ENCODE measurements around the gene EML3. TPM values are rescaled to one million over a fixed set of nuclear protein-coding genes. Genes with fewer than 3 reads are reported as not detected.

Gene EML3
- total and polyA plus RNA-seq, 5 donors from 2014 or later: 16.1 to 165 (median 16.8) TPM

GRCh38 chr11:62555464-62556107 lies 57.0 kb downstream of the EML3 start:
- H3K9me3 Mint-ChIP-seq: peaks cover 0 to 3% (median 0%) of the 10 kb centered on the region in 7 donors
- peaks cover 14% of the 10 kb centered on the region for H3K36me3 Mint-ChIP-seq
- ATAC-seq (ENCODE audit: low read depth in 2 of 2) (peak; percentile 19 to 25), DNase-seq (peak; percentile 77 to 87 (median 86))
- H3K4me1 ChIP-seq (ENCODE audit: control insufficient read depth, insufficient read depth, low read length, poor library complexity, severe bottlenecking): peaks cover 100% of the 10 kb centered on the region
- H3K27ac Mint-ChIP-seq: peak overlapping the region; percentile 99 to 100 (median 99)
- H3K4me3 ChIP-seq (ENCODE audit: low read depth, low read length): peak overlapping the region; percentile 73
- H3K4me1 Mint-ChIP-seq: peaks cover 13 to 95% (median 68%) of the 10 kb centered on the region in 4 donors
- H3K27ac ChIP-seq (ENCODE audit: insufficient read depth, low read length, poor library complexity, severe bottlenecking): peak overlapping the region; percentile 99
- peak overlapping the region; percentile 85 to 94 (median 89) for H3K4me3 Mint-ChIP-seq
- H3K9me3 ChIP-seq (ENCODE audit: control insufficient read depth in 2 of 2, low read length in 2 of 2): no peaks in the 10 kb centered on the region
- H3K27me3 Mint-ChIP-seq: peaks cover 6% of the 10 kb centered on the region
- H3K27me3 ChIP-seq (ENCODE audit: control insufficient read depth, insufficient read depth, low read length): no peaks in the 10 kb centered on the region
- H3K36me3 ChIP-seq (ENCODE audit: control insufficient read depth, insufficient read depth, low read length): peaks cover 13% of the 10 kb centered on the region

DNA sequence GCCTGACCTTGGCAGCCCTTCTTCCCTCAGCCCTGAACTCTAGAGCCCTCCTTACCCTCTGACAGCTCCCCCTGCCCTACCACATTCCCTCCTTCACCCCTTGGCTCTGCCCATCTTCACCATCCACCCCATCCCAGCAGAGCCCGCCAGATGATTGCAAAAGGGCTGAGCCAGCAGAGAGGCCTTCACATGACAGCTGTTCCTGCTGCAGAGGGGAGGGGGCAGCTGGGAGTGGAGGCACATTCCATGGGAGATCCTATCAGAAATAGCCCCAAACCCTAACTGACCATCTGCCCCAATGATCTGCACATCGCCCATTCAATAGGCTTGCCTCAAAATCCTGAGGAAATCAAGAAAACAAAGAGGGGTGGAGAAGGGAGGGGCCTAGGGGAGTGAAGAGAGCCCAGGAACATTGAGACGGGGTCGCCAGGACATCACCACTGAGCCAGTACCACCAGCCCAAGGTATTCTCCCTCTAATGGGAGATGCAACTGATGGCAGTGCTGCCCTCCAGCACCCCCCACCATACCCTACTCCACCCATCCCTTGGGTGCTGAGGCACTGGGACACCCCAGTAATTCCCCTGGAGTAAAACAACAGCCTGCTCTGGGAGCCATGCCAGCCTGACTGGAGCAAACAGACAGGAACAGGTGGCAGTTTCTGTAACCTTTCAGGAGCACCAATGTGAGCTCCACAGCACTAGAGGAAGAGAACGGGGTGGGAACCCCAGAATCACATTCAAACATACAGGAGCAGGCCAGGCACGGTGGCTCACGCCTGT lies 58.0 kb downstream of the EML3 start:
- peaks cover 99% of the 10 kb centered on the region for H3K4me1 ChIP-seq (ENCODE audit: control insufficient read depth, insufficient read depth, low read length, poor library complexity, severe bottlenecking)
- H3K4me1 Mint-ChIP-seq: peaks cover 11 to 95% (median 71%) of the 10 kb centered on the region in 4 donors
- H3K27ac ChIP-seq (ENCODE audit: insufficient read depth, low read length, poor library complexity, severe bottlenecking): peak overlapping the region; percentile 99
- peaks cover 8% of the 10 kb centered on the region for H3K36me3 ChIP-seq (ENCODE audit: control insufficient read depth, insufficient read depth, low read length)
- H3K9me3 Mint-ChIP-seq: peaks cover 0 to 3% (median 0%) of the 10 kb centered on the region in 7 donors
- H3K36me3 Mint-ChIP-seq: peaks cover 6% of the 10 kb centered on the region
- ATAC-seq (ENCODE audit: low read depth in 2 of 2): no peak
- peak overlapping the region; percentile 73 for H3K4me3 ChIP-seq (ENCODE audit: low read depth, low read length)
- H3K4me3 Mint-ChIP-seq: peak overlapping the region; percentile 85 to 94 (median 89)
- peak overlapping the region; percentile 99 to 100 (median 99) for H3K27ac Mint-ChIP-seq
- no peak for DNase-seq
- no peaks in the 10 kb centered on the region for H3K9me3 ChIP-seq (ENCODE audit: control insufficient read depth in 2 of 2, low read length in 2 of 2)
- H3K27me3 ChIP-seq (ENCODE audit: control insufficient read depth, insufficient read depth, low read length): no peaks in the 10 kb centered on the region
- peaks cover 6% of the 10 kb centered on the region for H3K27me3 Mint-ChIP-seq

DNA sequence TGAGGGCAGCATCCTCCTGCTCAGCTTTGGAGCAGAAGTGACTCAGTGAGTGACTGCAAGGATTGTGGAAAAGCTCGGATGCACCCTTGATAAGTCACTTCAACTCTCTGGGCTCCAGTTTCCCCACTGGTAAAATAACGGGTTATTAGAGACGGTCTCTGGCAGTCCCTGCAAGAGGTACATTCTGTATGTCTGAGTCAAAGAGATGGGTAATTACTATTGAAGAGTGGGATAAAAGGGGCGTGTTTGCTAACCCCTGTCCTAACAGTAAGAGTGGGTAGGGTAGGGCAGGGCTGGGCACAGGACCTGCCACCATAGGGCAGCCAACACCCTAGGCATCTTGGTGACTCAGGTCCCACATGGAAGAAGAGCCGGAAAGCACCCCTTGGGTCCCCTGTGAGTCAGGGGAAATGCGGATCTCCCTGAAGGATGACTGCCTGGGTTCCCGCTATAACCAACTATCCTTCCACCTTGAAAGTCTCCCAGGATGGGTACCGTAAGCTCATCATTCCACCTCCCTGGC lies 58.7 kb downstream of the EML3 start:
- no peaks in the 10 kb centered on the region for H3K36me3 Mint-ChIP-seq
- H3K27me3 Mint-ChIP-seq: peaks cover 6% of the 10 kb centered on the region
- Histone ChIP-seq H3K9me3 (ENCODE audit: control insufficient read depth in 2 of 2, low read length in 2 of 2) (no peaks in the 10 kb centered on the region), H3K27me3 (ENCODE audit: control insufficient read depth, insufficient read depth, low read length) (no peaks in the 10 kb centered on the region), H3K27ac (ENCODE audit: insufficient read depth, low read length, poor library complexity, severe bottlenecking) (peak overlapping the region; percentile 99), H3K4me1 (ENCODE audit: control insufficient read depth, insufficient read depth, low read length, poor library complexity, severe bottlenecking) (peaks cover 93% of the 10 kb centered on the region), H3K36me3 (ENCODE audit: control insufficient read depth, insufficient read depth, low read length) (peaks cover under 1% of the 10 kb centered on the region), H3K4me3 (ENCODE audit: low read depth, low read length) (peak overlapping the region; percentile 24)
- peaks cover 0 to 3% (median 0%) of the 10 kb centered on the region in 7 donors for H3K9me3 Mint-ChIP-seq
- peaks cover 11 to 93% (median 69%) of the 10 kb centered on the region in 4 donors for H3K4me1 Mint-ChIP-seq
- H3K27ac Mint-ChIP-seq: peak overlapping the region; percentile 99 to 100 (median 99)
- peak overlapping the region; percentile 18 to 90 (median 72) for H3K4me3 Mint-ChIP-seq
- no peak for ATAC-seq (ENCODE audit: low read depth in 2 of 2)
- DNase-seq: no peak

GRCh38 chr11:62553080-62553838 lies 59.3 kb downstream of the EML3 start:
- Histone ChIP-seq H3K27ac (ENCODE audit: insufficient read depth, low read length, poor library complexity, severe bottlenecking) (peak overlapping the region; percentile 99), H3K36me3 (ENCODE audit: control insufficient read depth, insufficient read depth, low read length) (no peaks in the 10 kb centered on the region), H3K4me3 (ENCODE audit: low read depth, low read length) (peak overlapping the region; percentile 70), H3K9me3 (ENCODE audit: control insufficient read depth in 2 of 2, low read length in 2 of 2) (no peaks in the 10 kb centered on the region), H3K27me3 (ENCODE audit: control insufficient read depth, insufficient read depth, low read length) (no peaks in the 10 kb centered on the region), H3K4me1 (ENCODE audit: control insufficient read depth, insufficient read depth, low read length, poor library complexity, severe bottlenecking) (peaks cover 87% of the 10 kb centered on the region)
- DNase-seq (peak; percentile 59 to 85 (median 70)), ATAC-seq (ENCODE audit: low read depth in 2 of 2) (peak; percentile 10 to 12)
- Mint-ChIP-seq H3K4me1 (peaks cover 11 to 95% (median 69%) of the 10 kb centered on the region in 4 donors), H3K9me3 (peaks cover 0 to 3% (median 0%) of the 10 kb centered on the region in 7 donors), H3K27ac (peak overlapping the region; percentile 99 to 100 (median 99)), H3K27me3 (peaks cover 6% of the 10 kb centered on the region), H3K36me3 (no peaks in the 10 kb centered on the region), H3K4me3 (peak overlapping the region; percentile 75 to 89 (median 87))

- H3K4me1 ChIP-seq (ENCODE audit: control insufficient read depth, insufficient read depth, low read length, poor library complexity, severe bottlenecking): peaks cover 83% of the 10 kb centered on the region
- DNase-seq (no peak), ATAC-seq (ENCODE audit: low read depth in 2 of 2) (no peak)
- no peaks in the 10 kb centered on the region for H3K9me3 ChIP-seq (ENCODE audit: control insufficient read depth in 2 of 2, low read length in 2 of 2)
- peaks cover 11 to 96% (median 73%) of the 10 kb centered on the region in 4 donors for H3K4me1 Mint-ChIP-seq
- peak overlapping the region; percentile 70 for H3K4me3 ChIP-seq (ENCODE audit: low read depth, low read length)
- H3K9me3 Mint-ChIP-seq: peaks cover 0 to 3% (median 0%) of the 10 kb centered on the region in 7 donors
- H3K36me3 ChIP-seq (ENCODE audit: control insufficient read depth, insufficient read depth, low read length): no peaks in the 10 kb centered on the region
- peaks cover 6% of the 10 kb centered on the region for H3K27me3 Mint-ChIP-seq
- peak overlapping the region; percentile 99 for H3K27ac ChIP-seq (ENCODE audit: insufficient read depth, low read length, poor library complexity, severe bottlenecking)
- H3K27me3 ChIP-seq (ENCODE audit: control insufficient read depth, insufficient read depth, low read length): no peaks in the 10 kb centered on the region
- no peaks in the 10 kb centered on the region for H3K36me3 Mint-ChIP-seq
- peak overlapping the region; percentile 99 to 100 (median 99) for H3K27ac Mint-ChIP-seq
- peak overlapping the region; percentile 75 to 89 (median 87) for H3K4me3 Mint-ChIP-seq
These were observed 60.0 kb downstream of the EML3 start for GRCh38 chr11:62552485-62553079.

Other genes with a start within 250 kb of the EML3 start
- not detected for gene SCGB1A1, start 193.7 kb downstream of the EML3 start, total RNA-seq
- gene SCGB1A1, start 193.7 kb downstream of the EML3 start, polyA plus RNA-seq: not detected
- gene AHNAK, start 66.0 kb downstream of the EML3 start, total RNA-seq: 852 TPM
- 10 to 100 TPM; 22.3 to 59.3 (median 39.5) TPM for gene AHNAK, start 66.0 kb downstream of the EML3 start, polyA plus RNA-seq
- 1,198 TPM for gene EEF1G, start 38.9 kb downstream of the EML3 start, total RNA-seq
- gene EEF1G, start 38.9 kb downstream of the EML3 start, polyA plus RNA-seq: 1,000 to 10,000 TPM in 3 of 4 donors, 100 to 1,000 TPM in 1; 775 to 1,680 (median 1,413) TPM
- gene TUT1, start 21.3 kb downstream of the EML3 start, total RNA-seq: 22.0 TPM
- 10 to 100 TPM in 3 of 4 donors, 1 to 10 TPM in 1; 6.5 to 11.9 (median 10.9) TPM for gene TUT1, start 21.3 kb downstream of the EML3 start, polyA plus RNA-seq
- gene MTA2, start 10.9 kb downstream of the EML3 start, total RNA-seq: 172 TPM
- 10 to 100 TPM; 30.3 to 38.6 (median 33.9) TPM for gene MTA2, start 10.9 kb downstream of the EML3 start, polyA plus RNA-seq
- 1.9 TPM for gene ROM1, start 482 bp upstream of the EML3 start, total RNA-seq
- 1 to 10 TPM in 2 of 4 donors, under 1 TPM in 2; 0.41 to 1.3 (median 0.80) TPM for gene ROM1, start 482 bp upstream of the EML3 start, polyA plus RNA-seq
- 57.5 TPM for gene B3GAT3, start 9.2 kb upstream of the EML3 start, total RNA-seq
- gene B3GAT3, start 9.2 kb upstream of the EML3 start, polyA plus RNA-seq: 10 to 100 TPM; 34.3 to 43.1 (median 35.7) TPM
- 169 TPM for gene GANAB, start 33.8 kb upstream of the EML3 start, total RNA-seq
- gene GANAB, start 33.8 kb upstream of the EML3 start, polyA plus RNA-seq: 100 to 1,000 TPM; 128 to 138 (median 135) TPM
- gene INTS5, start 40.5 kb upstream of the EML3 start, total RNA-seq: 11.7 TPM
- gene INTS5, start 40.5 kb upstream of the EML3 start, polyA plus RNA-seq: 10 to 100 TPM; 33.2 to 49.9 (median 39.2) TPM
- gene C11orf98, start 52.4 kb upstream of the EML3 start, total RNA-seq: 30.5 TPM
- 100 to 1,000 TPM; 118 to 149 (median 137) TPM for gene C11orf98, start 52.4 kb upstream of the EML3 start, polyA plus RNA-seq
- 12.3 TPM for gene CSKMT, start 52.5 kb upstream of the EML3 start, total RNA-seq
- gene CSKMT, start 52.5 kb upstream of the EML3 start, polyA plus RNA-seq: 1 to 10 TPM; 1.9 to 3.8 (median 2.7) TPM
- 3.5 TPM for gene UQCC3, start 58.9 kb upstream of the EML3 start, total RNA-seq
- 10 to 100 TPM; 11.0 to 13.9 (median 12.2) TPM for gene UQCC3, start 58.9 kb upstream of the EML3 start, polyA plus RNA-seq
- 9.9 TPM for gene LBHD1, start 59.5 kb upstream of the EML3 start, total RNA-seq
- gene LBHD1, start 59.5 kb upstream of the EML3 start, polyA plus RNA-seq: 1 to 10 TPM; 1.8 to 2.6 (median 2.2) TPM
- 204 TPM for gene UBXN1, start 66.3 kb upstream of the EML3 start, total RNA-seq
- gene UBXN1, start 66.3 kb upstream of the EML3 start, polyA plus RNA-seq: 100 to 1,000 TPM; 221 to 252 (median 236) TPM
- not detected for gene LRRN4CL, start 76.8 kb upstream of the EML3 start, total RNA-seq
- not detected for gene LRRN4CL, start 76.8 kb upstream of the EML3 start, polyA plus RNA-seq
- 23.9 TPM for gene BSCL2, start 94.6 kb upstream of the EML3 start, total RNA-seq
- 10 to 100 TPM; 36.2 to 49.2 (median 42.9) TPM for gene BSCL2, start 94.6 kb upstream of the EML3 start, polyA plus RNA-seq
- not detected for gene GNG3, start 94.9 kb upstream of the EML3 start, total RNA-seq
- gene GNG3, start 94.9 kb upstream of the EML3 start, polyA plus RNA-seq: under 1 TPM in 2 of 4 donors, not detected in 2; 0.21 to 0.72 TPM
- 52.8 TPM for gene HNRNPUL2, start 114.7 kb upstream of the EML3 start, total RNA-seq
- 1 to 10 TPM in 3 of 4 donors, under 1 TPM in 1; 0.85 to 1.5 (median 1.2) TPM for gene HNRNPUL2, start 114.7 kb upstream of the EML3 start, polyA plus RNA-seq
- 19.4 TPM for gene TTC9C, start 115.7 kb upstream of the EML3 start, total RNA-seq
- 10 to 100 TPM; 27.6 to 39.5 (median 31.6) TPM for gene TTC9C, start 115.7 kb upstream of the EML3 start, polyA plus RNA-seq
- gene ZBTB3, start 141.4 kb upstream of the EML3 start, total RNA-seq: 8.5 TPM
- 1 to 10 TPM; 4.8 to 7.2 (median 5.5) TPM for gene ZBTB3, start 141.4 kb upstream of the EML3 start, polyA plus RNA-seq
- gene POLR2G, start 148.8 kb upstream of the EML3 start, total RNA-seq: 74.9 TPM
- 100 to 1,000 TPM; 241 to 286 (median 253) TPM for gene POLR2G, start 148.8 kb upstream of the EML3 start, polyA plus RNA-seq
- gene TAF6L, start 158.6 kb upstream of the EML3 start, total RNA-seq: 13.1 TPM
- 1 to 10 TPM; 5.8 to 9.5 (median 7.5) TPM for gene TAF6L, start 158.6 kb upstream of the EML3 start, polyA plus RNA-seq
- gene TMEM179B, start 174.6 kb upstream of the EML3 start, total RNA-seq: 26.3 TPM
- 100 to 1,000 TPM; 129 to 172 (median 152) TPM for gene TMEM179B, start 174.6 kb upstream of the EML3 start, polyA plus RNA-seq
- gene TMEM223, start 179.2 kb upstream of the EML3 start, total RNA-seq: 9.1 TPM
- 10 to 100 TPM; 55.2 to 71.9 (median 69.2) TPM for gene TMEM223, start 179.2 kb upstream of the EML3 start, polyA plus RNA-seq
- gene NXF1, start 192.7 kb upstream of the EML3 start, total RNA-seq: 309 TPM
- gene NXF1, start 192.7 kb upstream of the EML3 start, polyA plus RNA-seq: 10 to 100 TPM; 47.3 to 70.9 (median 64.2) TPM
- 128 TPM for gene STX5, start 219.3 kb upstream of the EML3 start, total RNA-seq
- 10 to 100 TPM; 28.2 to 39.8 (median 35.4) TPM for gene STX5, start 219.3 kb upstream of the EML3 start, polyA plus RNA-seq
- gene TEX54, start 220.1 kb upstream of the EML3 start, total RNA-seq: not detected
- gene TEX54, start 220.1 kb upstream of the EML3 start, polyA plus RNA-seq: 1 to 10 TPM in 2 of 4 donors, under 1 TPM in 1, not detected in 1; 0.76 to 2.2 (median 2.1) TPM
- 201 TPM for gene WDR74, start 226.8 kb upstream of the EML3 start, total RNA-seq
- 10 to 100 TPM; 41.6 to 61.1 (median 49.0) TPM for gene WDR74, start 226.8 kb upstream of the EML3 start, polyA plus RNA-seq

Measured in CD4-positive, CD25-positive, alpha-beta regulatory T cell (primary cell).